ENCODE results near the gene PRB2. TPM values are rescaled to one million over a fixed set of nuclear protein-coding genes. Genes with fewer than 3 reads are reported as not detected.

PRB2 gene
- polyA plus RNA-seq, 1 donor from 2014 or later, result not detected

Other genes starting within 250 kb of the PRB2 start
- gene SMIM10L1, start 224.4 kb downstream of the PRB2 start, polyA plus RNA-seq, result 6.1 TPM
- gene TAS2R42, start 208.6 kb downstream of the PRB2 start, polyA plus RNA-seq, result not detected
- gene PRB3, start 125.9 kb downstream of the PRB2 start, polyA plus RNA-seq, result not detected
- gene PRB4, start 85.1 kb downstream of the PRB2 start, polyA plus RNA-seq, result not detected